ENCODE measurements around the gene BHLHA15.

DNA sequence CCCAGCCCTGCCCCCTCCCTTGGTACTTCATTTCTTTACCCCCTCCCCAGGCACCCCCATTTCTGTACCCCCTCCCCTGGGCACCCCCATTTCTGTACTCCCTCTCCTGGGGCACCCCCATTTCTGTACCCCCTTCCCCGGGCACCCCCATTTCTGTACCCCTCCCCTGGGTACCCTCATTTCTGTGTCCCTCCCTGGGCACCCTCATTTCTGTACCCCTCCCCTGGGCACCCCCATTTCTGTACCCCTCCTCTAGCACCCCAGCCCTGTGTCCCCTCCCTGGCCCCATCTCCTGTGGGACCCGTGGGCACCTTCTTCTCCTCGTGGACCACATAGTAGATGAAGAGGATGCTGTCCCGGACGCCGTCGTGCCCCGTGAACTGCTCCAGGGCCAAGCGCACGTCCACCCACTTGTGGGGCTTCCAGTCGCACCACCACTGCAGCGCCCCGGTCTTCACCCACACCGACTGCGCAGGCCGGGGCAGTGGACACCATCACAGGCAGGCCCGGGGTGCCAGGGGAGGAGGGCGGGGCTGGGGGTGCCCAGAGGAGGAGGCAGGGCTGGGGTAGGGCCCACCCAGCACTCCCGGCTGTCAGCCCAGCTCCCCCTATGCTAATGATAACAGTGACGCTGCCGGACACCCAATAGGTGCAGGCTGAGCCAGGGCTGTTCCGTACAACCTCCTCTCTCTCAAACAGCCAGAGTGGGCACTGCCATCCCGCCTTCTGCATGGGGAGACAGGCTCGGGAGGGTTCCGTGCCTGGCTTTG, 20.4 kb downstream of the BHLHA15 start:
- TF ChIP-seq CTCF (IDR thresholded peaks at IDR 0.05), result no peak
- no peak for TF ChIP-seq POLR2A (IDR thresholded peaks at IDR 0.05)
